Cardiac fibroblast (primary cell): ENCODE measurements around the gene RHEBL1.
"Not testable (repeated sequence)": the region's sequence is repeated elsewhere in the genome, so short reads cannot be mapped to it uniquely, and the experiment has no call there.

Experiments used
- DNase-seq, 2 donors: peaks; one replicate each; pipeline versions ENCODE4 v3.0.0 to v3.0.0-alpha.2; 2010; ENCODE audit warnings: low read depth in 2 of 2
- H3K4me3 ChIP-seq, 2 donors: replicated peaks in 1 of 2; 1 replicate in 1 of 2; 2 replicates in 1 of 2; pipeline ENCODE4 v1.5.1; 2011; ENCODE audit warnings: low read depth in 2 of 2, low read length in 2 of 2, mild to moderate bottlenecking in 2 of 2, moderate library complexity in 1 of 2
- TF ChIP-seq, protein P1 (sequence below): IDR thresholded peaks from one replicate; pipeline ENCODE4 v1.5.1; 2011; ENCODE audit warnings: low read depth, mild to moderate bottlenecking, low read length, inconsistent platforms

RHEBL1 gene

DNA sequence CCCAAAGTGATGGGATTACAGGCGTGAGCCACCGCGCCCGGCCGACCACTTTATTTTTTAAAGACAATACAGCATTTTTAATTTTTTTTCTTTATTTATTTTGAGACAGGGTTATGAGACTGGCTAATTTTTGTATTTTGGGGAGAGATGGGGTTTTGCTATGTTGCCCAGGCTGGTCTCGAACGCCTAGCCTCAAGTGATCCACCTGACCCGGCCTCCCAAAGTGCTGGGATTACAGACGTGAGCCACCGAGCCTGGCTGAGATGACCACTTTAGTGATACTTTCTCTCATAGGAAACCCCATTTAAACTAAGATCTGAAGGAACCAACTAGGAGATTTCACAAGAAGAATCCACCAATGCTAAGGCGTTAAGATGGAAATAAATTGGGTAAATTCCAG, 1.2 kb upstream of the RHEBL1 start:
- H3K4me3 ChIP-seq: no peak overlapping the region
- no peak for DNase-seq
- TF ChIP-seq, protein P1, sequence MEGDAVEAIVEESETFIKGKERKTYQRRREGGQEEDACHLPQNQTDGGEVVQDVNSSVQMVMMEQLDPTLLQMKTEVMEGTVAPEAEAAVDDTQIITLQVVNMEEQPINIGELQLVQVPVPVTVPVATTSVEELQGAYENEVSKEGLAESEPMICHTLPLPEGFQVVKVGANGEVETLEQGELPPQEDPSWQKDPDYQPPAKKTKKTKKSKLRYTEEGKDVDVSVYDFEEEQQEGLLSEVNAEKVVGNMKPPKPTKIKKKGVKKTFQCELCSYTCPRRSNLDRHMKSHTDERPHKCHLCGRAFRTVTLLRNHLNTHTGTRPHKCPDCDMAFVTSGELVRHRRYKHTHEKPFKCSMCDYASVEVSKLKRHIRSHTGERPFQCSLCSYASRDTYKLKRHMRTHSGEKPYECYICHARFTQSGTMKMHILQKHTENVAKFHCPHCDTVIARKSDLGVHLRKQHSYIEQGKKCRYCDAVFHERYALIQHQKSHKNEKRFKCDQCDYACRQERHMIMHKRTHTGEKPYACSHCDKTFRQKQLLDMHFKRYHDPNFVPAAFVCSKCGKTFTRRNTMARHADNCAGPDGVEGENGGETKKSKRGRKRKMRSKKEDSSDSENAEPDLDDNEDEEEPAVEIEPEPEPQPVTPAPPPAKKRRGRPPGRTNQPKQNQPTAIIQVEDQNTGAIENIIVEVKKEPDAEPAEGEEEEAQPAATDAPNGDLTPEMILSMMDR: no peak

DNA sequence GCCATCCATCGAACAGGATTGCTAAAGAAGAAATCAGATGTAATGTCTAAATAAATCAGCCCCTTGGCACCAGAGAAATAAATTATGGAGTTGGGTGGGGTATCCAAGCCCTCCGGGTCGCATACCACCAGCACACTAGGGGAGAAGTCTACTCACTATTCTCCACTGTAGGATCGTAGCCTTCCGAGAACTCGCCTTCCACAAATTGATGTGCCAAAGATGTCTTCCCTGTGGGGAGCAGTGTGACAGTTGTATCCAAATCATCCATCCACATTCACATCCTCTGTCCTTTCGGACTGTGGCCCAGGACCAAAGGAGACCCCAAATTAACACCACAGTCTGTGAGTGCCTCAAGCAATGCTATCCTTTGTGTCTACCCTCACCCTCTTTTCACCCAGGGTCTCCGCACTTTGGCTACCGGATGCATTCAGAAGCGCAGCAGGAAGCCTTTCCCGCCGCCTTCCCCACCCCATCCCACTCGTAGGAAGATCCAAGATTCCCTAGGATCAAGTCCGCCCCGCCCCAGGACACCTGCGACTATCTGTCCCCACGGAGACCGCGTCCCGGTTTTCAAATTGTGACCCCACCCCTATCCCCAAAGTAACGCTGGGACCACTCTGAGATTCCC, 786 bp downstream of the RHEBL1 start:
- H3K4me3 ChIP-seq: peak overlapping the region; percentile 76 to 88
- TF ChIP-seq, protein P1: no peak
- no peak for DNase-seq

DNA sequence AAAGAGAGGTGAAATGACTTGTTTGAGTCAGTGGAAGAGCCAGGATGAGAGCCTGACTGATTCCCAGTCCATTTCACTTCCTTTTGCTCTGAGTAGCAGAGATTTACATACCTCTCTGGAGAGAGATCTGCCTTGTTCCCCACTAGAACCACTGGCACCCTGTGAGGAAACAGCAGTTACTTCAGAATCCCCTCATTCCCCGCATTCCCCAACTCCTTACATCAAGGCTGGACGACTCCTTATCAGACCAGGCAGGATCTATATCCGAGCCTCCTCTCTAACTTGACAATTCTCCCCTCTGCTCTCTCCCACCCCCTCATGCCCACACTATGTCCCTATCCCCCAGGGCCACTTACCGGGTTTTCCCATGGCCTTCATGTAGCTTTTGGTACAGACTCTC, 3.7 kb downstream of the RHEBL1 start:
- H3K4me3 ChIP-seq: no peak overlapping the region
- DNase-seq: no peak
- TF ChIP-seq, protein P1: no peak

DNA sequence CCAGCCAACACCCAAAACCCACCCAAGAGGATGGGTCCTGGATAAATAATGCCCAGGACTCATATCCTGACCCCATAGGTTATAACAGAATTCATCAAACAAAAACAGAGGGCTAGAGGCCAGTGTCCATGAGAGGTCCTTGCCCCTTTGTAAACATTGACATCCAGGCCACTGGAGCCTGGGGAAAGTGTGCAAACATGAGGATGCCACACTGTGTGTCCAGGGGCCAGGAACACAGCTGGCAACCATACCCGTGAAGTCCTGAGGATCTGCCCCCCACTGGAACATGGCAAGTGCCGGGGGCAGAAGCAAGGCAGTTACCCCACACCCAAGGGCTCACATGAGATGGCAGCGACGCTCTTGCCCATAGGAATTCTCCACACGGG, 5.0 kb downstream of the RHEBL1 start:
- no peak overlapping the region for H3K4me3 ChIP-seq
- TF ChIP-seq, protein P1: no peak
- no peak for DNase-seq

DNA sequence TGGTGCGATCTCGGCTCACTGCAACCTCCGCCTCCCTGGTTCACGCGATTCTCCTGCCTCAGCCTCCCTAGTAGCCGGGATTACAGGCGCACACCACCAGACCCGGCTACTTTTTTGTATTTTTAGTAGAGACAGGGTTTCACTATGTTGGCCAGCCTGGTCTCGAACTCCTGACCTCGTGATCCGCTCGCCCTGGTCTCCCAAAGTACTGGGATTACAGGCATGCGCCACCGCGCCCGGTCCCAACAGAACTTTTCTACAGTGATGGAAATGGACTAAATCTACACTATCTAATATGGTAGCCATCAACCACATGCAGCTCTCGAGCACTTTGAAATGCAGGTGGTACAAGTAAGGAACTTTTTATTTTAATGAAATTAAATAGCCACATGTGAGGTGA, 7.9 kb downstream of the RHEBL1 start:
- not testable (repeated sequence) for DNase-seq, H3K4me3 ChIP-seq

DNA sequence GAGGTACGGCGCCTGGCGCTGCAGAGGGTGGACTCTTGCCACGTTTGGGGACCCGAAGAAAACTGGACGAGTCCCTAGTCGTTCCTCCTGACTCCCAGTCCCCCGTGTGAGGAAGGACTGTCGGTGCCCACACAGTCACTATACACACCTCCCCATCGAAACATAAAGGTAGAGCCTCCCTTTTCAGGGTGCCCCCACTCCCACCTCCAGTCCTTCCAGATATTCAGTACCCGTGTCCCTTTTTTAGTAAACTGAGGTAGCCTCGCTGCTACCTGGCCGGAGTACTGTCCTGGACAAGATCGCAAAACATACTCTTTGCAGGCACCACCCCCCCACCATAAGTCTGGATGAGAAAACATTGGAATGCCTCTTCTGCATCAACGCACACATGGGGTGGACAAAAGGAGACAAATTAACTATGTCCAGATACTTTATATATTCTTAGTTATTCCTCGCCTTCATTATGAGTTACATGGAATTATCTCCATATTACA, 8.6 kb downstream of the RHEBL1 start:
- TF ChIP-seq, protein P1: no peak
- DNase-seq: no peak
- H3K4me3 ChIP-seq: peak overlapping the region; percentile 87 to 90

DNA sequence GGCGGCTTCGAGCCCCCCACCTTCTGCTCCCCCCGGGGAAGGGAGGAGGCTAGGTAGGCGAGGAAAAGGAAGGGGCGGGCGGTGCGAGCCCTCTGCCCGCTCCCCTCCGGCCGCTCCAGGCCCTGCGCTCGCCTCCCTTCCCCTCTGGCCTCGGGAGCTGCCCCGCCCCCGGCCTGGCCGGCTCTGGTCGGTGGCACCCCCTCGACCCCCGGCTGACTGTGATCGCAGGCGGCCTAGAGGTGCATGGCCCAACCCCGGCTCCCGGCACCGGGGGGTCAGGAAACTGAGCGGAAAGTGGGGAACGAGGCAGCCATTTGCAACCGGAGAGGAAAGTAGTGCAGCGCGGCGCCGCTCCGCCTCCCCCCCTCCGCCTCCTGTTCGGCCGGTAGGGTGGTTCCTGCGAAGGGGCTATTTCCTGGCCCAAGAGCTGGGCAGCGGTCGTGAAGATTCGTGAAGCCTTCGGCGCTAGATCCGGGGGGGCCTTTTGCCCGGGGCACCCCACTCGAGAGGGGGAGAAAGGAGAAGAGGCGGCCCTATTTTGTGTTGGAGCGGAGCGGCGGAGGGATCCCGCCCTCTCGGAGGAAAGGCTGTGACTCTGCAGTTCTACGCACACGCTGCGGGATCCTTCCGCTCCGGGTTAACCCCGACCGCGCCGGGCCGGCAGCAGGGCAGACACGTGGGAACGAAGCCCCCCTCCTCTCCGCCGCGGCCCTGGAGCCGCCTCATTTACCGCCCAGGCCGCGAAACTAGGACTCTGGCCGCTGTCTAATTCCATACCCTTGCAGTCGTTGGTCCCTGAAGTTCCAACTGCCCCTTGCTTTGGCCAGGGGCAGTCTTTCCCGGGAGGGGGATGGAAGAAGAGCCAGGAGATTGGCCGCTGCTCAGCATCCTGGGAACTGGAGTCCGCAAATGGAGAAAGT, 9.3 kb downstream of the RHEBL1 start, which contains the start of gene KMT2D:
TSS of gene KMT2D (minus strand) at position 558 of the 920 bp plus-strand sequence. CDS start 5,470 bp downstream, outside the sequence.
- TF ChIP-seq, protein P1: peak; percentile 36
- H3K4me3 ChIP-seq: peak within 1 kb of the TSS; percentile 87 to 90
- DNase-seq: peak; percentile 97 to 98
